Measurements from ENCODE around the gene TAF1L. TPM values are rescaled to one million over a fixed set of nuclear protein-coding genes. Genes with fewer than 3 reads are reported as not detected.

The TAF1L gene
- total and polyA plus RNA-seq, 7 donors = under 0.01 TPM; not detected in 6

GRCh38 chr9:32631991-32632390 lies 3.5 kb downstream of the TAF1L start:
- no peak for TF ChIP-seq CTCF (IDR thresholded peaks at IDR 0.05)
- Histone ChIP-seq H3K27me3 (ENCODE audit: insufficient read depth in 3 of 3, low read length in 2 of 3) (peaks cover 0 to 6% (median 0%) of the 10 kb centered on the region in 3 donors), H3K36me3 (ENCODE audit: insufficient read depth in 1 of 2, low read depth in 1 of 2) (no peaks in the 10 kb centered on the region), H3K4me3 (no peak overlapping the region), H3K27ac (no peak overlapping the region), H3K4me1 (no peaks in the 10 kb centered on the region), H3K9me3 (peaks cover 7% of the 10 kb centered on the region)
- 81 to 83% (median 82%) methylated on average over 9 of the region's 9 CpGs for WGBS, 3 donors
- DNase-seq = no peak
- no peak for ATAC-seq
- intact Hi-C loops (cut with DNase I) = no loop called here

DNA sequence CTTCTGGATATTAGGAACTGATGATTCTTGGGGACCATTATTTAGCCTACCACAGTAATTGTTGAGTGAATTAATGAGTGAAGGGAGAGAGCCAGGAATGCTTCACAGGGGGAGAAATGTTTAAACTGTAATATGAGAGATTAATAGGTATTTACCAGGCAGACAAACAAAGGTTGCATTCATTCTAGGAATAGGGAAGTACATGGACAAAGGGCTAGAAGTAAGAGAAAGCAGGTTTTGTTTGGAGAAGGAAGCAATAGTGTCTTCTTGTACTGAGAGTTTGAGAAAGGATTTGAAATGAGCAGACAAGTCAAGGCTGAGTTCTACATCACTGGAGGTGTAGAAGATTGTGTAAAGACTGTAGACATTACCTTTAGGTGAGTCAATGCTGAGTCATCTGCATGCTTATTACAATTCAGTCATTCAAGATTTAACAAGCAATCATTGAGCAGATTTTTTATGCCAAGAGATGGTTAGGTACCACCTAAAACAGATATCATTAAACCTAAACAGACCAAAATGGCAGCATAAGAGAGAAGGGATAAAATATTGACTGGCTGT lies 8.0 kb downstream of the TAF1L start:
- TF ChIP-seq CTCF (IDR thresholded peaks at IDR 0.05) = no peak
- intact Hi-C loops (cut with DNase I) = no loop called here
- H3K4me3 ChIP-seq = no peak overlapping the region
- ATAC-seq = no peak
- DNase-seq = no peak
- H3K27ac ChIP-seq = no peak overlapping the region
- peaks cover 0 to 6% (median 0%) of the 10 kb centered on the region in 3 donors for H3K27me3 ChIP-seq (ENCODE audit: insufficient read depth in 3 of 3, low read length in 2 of 3)
- no peaks in the 10 kb centered on the region for H3K9me3 ChIP-seq
- no peaks in the 10 kb centered on the region for H3K36me3 ChIP-seq (ENCODE audit: insufficient read depth in 1 of 2, low read depth in 1 of 2)
- H3K4me1 ChIP-seq = no peaks in the 10 kb centered on the region

- no peak for TF ChIP-seq CTCF (IDR thresholded peaks at IDR 0.05)
- no peak overlapping the region for H3K4me3 ChIP-seq
- H3K9me3 ChIP-seq = no peaks in the 10 kb centered on the region
- DNase-seq (no peak), ATAC-seq (no peak)
- WGBS, 3 donors = 85 to 91% (median 90%) methylated on average over 2 of the region's 2 CpGs
- no peaks in the 10 kb centered on the region for H3K4me1 ChIP-seq
- intact Hi-C loops (cut with DNase I) = no loop called here
- H3K36me3 ChIP-seq (ENCODE audit: insufficient read depth in 1 of 2, low read depth in 1 of 2) = no peaks in the 10 kb centered on the region
- no peak overlapping the region for H3K27ac ChIP-seq
- peaks cover 0 to 6% (median 0%) of the 10 kb centered on the region in 3 donors for H3K27me3 ChIP-seq (ENCODE audit: insufficient read depth in 3 of 3, low read length in 2 of 3)
These were observed 10.1 kb downstream of the TAF1L start for GRCh38 chr9:32625320-32625719.

- H3K4me3 ChIP-seq = no peak overlapping the region
- no peaks in the 10 kb centered on the region for H3K36me3 ChIP-seq (ENCODE audit: insufficient read depth in 1 of 2, low read depth in 1 of 2)
- no peak for ATAC-seq
- no peaks in the 10 kb centered on the region for H3K9me3 ChIP-seq
- DNase-seq = no peak
- no peaks in the 10 kb centered on the region for H3K4me1 ChIP-seq
- WGBS, 3 donors = 68 to 76% (median 70%) methylated on average over 1 of the region's 1 CpG
- peaks cover 0 to 6% (median 0%) of the 10 kb centered on the region in 3 donors for H3K27me3 ChIP-seq (ENCODE audit: insufficient read depth in 3 of 3, low read length in 2 of 3)
- TF ChIP-seq CTCF (IDR thresholded peaks at IDR 0.05) = no peak
- H3K27ac ChIP-seq = no peak overlapping the region
- intact Hi-C loops (cut with DNase I) = no loop called here
These were observed 12.5 kb downstream of the TAF1L start for GRCh38 chr9:32622948-32623347.

GRCh38 chr9:32618261-32618660 lies 17.2 kb downstream of the TAF1L start:
- Histone ChIP-seq H3K27me3 (ENCODE audit: insufficient read depth in 3 of 3, low read length in 2 of 3) (no peaks in the 10 kb centered on the region), H3K4me3 (no peak overlapping the region), H3K27ac (no peak overlapping the region), H3K4me1 (no peaks in the 10 kb centered on the region), H3K9me3 (no peaks in the 10 kb centered on the region), H3K36me3 (ENCODE audit: insufficient read depth in 1 of 2, low read depth in 1 of 2) (no peaks in the 10 kb centered on the region)
- 60 to 70% (median 68%) methylated on average over 5 of the region's 5 CpGs for WGBS, 3 donors
- TF ChIP-seq CTCF (IDR thresholded peaks at IDR 0.05) = no peak
- no peak for DNase-seq
- no peak for ATAC-seq
- intact Hi-C loops (cut with DNase I) = no loop called here

Measured in psoas muscle (tissue), 8 donors.